ENCODE data around the gene SCNN1A.
"Not testable (repeated sequence)": the region's sequence is repeated elsewhere in the genome, so short reads cannot be mapped to it uniquely, and the experiment has no call there.

The SCNN1A gene

DNA sequence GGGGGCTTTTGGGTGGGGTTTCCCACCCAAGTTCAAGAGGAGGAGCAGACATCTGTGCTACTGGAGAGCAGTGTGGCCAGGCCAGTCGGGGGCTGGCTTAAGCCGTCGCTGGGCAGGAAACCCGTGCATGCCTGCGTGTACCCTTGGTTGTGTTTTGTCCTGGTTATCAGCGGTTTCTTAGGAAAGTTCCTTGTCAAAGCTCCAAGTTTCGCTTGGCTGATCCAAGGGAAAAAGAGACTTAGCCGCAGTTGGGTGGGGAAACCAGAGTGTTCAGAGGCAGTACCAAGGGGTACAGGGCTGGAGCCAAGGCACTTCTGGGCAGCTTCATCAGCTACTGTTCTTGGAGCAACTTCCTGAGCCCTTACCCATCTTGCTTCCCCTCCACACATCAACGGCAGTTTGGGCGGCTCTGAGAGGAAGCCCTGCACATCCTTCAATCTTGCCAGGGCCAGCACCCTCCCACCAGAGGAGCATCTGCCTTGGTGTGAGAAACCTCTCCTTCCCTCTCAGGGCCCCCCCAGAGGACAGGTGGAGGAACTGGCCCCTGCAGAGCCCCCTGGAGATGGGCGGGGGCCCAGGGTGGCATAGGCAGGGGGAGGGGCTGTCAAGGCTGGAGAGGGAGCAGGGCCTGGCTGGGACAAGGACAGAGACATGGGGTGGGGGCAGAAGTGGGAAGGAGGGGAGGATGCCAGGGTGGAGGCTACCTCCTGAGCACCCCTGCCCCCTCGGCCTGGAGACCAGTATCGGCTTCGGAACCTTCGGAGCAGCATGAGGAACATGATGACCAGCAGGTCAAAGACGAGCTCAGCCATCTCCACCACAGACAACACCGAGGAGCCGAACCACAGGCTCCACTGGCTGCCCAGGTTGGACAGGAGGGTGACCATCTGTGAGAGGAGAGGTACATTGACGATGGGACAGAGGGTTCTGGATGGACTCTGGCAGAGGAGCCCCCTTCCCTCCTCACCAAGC, 27.7 kb downstream of the SCNN1A start:
- DNase-seq (ENCODE audit: low read depth): no peak

DNA sequence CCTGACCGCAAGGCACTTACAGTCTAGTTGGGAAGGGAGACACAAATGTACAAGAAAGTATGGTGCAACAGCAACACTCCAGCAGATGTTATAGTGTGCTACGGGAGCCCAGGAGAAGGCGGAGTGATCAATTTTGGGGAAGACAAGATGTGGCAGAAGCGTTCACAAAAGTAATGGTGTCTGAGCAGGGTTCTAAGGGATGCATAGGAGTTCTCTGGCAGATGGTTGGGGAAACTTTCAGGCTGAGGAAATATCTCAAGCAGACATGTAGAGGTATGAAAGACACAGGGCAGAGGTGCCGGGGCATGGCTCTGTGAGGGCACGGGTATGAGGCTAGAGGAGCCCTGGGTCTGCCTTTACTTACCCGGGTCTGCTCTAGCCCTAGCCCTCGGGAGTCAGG, 28.4 kb downstream of the SCNN1A start:
- DNase-seq (ENCODE audit: low read depth): no peak

DNA sequence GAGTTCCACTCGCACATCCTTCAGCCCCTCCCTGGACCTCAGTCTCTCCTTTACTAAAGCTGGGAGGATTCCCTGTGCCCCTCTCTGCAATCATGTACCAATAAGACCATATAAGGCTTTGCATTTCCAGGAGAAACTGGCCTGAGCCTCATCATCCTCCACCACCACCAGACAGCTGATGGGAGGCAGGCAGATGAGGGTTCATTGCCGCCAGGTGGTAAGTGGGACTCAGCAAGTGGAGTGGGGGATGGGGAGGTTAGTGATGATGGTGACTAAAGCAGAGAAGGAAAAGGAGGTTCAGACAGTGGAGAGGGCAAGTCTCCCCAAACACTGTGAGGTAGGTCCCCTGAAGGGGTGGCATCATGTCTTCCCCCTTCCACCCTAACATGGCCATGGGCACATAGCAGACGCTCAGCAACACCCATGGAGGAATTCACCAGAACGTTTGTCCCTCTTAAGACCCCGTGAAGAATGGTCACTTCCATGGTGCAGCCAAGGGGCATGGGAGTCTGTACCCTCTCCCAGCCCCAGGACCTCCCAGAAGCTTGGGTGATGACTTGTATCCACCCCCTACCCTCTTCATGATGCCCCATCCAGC, 29.0 kb downstream of the SCNN1A start:
- DNase-seq (ENCODE audit: low read depth): no peak

DNA sequence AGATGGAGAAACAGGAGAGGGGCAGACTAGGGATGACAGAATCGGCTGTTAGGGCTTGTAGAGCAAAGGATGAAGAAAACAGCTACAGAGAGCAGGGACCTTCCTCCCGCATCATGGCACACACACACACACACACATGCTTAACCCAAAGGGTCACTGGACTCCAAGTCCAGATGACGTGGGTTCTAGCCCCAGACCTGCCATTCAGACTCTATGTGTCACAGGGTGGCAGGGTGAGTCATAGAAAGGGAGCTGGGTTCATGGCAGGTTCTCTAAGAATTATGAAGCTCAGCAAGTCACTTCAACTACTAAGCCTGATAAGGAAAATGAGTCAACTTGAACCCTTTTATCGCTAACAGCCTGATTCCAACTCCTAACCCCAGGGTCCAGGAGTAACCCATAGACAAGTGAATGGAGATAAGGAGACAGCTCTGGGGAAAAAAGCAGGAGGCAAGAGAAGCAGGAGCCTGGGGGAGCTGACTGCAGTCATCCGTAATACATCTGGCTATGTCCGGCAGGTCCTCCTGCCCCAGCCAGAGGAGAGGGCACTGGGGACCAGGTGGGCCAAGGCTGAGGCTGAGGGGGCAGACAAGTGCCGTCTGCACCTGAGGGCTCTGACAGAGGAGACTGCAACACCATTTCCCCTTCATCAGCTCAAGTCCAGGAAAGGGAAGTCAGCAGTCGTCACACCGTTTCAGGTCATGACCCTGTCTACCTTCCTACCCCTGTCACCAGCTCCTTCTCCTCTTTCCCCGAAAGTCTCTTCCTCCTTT, 29.9 kb downstream of the SCNN1A start:
- no peak for DNase-seq (ENCODE audit: low read depth)

DNA sequence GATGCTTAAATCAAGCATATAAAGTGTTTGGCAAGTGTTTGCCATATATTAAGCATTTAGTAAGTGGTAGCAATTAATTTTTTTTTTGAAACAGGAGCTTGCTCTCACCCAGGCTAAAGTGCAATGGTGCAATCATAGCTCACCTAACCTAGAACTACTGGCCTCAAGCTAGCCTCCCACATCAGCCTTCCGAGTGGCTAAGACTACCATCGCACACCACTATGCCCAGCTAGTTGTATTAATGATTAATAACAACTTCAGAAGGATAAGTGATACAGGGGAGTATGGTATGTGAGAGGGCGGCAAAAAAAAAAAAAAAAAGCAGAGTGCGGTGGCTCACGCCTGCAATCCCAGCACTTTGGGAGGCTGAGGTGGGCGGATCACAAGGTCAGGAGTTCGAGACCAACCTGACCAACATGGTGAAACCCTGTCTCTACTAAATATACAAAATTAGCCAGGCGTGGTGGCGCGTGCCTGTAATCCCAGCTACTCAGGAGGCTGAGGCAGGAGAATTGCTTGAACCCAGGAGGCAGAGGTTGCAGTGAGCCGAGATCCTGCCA, 31.2 kb downstream of the SCNN1A start:
- not testable (repeated sequence) for DNase-seq (ENCODE audit: low read depth)

DNA sequence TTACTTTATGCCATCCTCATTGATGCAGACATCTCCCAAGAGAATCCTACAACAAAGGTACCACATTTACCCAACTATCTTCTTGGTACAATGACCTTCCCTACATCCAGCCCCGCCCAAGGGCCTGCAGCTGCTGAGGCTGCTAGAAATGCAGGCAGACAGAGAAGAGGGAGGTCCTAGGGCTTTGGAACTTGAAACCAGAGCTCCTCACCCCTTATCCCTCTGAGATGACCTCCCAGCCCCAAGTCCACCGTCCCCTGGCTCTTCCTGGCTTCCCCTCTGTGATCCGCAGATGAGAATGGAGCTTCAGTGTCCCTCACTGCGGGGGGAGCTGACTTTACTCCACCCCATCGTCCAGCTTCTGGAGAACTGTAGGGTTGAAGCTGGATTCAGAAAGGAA, 31.8 kb downstream of the SCNN1A start:
- no peak for DNase-seq (ENCODE audit: low read depth)

DNA sequence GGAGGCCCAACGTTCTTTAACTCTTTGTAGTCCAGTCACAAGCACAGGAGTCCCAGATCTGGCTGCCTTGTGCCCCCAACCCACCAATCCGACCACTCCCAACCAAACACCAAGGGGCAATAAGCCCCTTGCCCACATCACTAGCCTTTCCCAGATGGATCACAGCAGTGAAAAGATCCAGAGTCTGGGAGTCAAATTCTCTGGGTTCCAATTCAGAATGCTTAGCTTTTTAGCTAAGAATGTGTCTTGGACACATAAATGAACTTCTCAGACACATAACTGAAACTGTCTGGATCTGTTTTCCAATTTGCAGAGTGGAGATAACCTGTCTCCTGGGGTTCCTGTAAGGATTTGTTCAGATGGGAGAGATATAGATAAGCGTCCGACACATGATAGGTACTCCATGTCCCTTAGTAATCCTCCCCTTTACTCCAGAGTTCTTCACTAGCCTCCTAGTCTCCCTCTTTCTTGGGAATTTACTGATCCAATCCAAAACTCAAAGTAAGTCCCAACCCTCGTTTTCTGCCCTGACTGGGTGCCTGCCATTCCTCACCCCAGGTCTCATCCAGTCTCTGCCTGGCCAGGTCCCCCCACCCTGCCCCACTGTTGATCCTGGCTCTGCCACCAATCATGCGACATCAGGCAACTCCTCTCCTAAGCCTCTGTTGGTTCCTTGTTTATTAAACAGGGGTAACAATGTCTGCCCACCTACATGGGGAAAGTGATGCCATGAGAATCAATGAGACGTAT, 33.0 kb downstream of the SCNN1A start:
- no peak for DNase-seq (ENCODE audit: low read depth)

DNA sequence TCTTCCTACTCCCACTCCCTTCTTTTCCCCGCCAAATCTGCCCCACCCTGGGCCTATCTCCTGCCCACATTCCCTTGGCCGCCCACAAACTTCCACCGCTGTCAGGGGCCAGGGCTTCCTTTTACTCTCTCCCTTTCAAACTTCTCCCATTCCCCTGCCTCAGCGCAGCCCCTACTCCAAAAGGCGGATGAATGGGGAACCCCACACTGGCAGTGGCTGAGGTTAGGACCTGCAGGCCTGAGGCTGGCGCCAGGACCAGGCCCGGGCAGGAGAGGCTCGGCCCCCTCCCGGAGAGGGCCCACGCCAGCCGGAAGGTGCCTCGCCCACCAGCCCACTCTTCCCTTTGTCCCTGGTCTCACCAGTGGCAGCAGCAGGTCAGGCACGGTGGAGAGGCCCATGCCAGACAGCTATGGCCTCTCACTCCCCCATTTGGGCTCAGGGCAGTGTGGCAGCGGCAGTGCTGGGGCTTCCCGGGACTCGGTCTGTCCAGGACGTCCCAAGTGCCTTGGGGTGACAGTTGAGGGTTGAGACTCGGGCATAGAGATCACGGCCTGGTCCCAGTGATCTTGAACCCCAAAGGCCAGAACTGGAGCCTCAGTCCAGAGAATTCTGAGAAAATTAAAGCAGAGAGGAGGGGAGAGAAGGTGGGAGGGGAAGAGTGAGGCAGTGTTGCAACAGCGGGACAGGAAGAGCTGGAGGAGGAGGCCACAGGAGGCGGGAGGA, 33.8 kb downstream of the SCNN1A start, which contains the start of gene TNFRSF1A:
TSS of gene TNFRSF1A (minus strand) at position 660 of the 723 bp plus-strand sequence. CDS start at position 398, 262 bp downstream.
- DNase-seq (ENCODE audit: low read depth): no peak

DNA sequence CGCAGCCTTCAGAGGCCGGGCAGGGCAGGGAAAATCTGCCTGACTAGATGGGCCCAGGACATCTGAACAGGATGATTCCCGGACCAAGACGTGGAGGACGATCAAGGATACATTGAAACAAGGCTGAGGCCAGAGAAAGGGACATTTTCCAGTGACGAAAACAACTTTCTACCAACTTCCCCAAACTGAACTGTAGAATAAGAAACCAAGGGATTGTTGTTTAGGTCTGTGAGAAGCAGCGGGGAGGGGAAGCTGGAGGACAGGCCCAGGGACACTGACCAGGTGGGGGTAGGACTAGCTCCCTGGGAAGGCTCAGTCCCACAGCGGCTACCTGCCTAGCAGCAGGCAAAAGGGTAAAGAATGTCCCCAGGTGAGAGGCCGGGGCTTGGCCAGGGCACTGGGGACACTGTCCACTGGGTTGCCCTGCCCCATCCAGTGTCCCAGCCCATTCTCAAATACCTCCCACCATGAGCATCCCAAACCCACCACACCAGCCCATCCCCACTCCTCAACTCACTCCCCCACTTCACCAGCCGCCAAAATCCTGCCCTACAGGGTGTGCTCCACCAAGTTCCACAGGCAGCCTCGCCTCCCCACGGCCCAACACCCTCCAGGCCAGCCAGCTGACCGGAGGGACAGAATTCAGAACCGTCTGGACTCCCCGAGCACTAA, 34.5 kb downstream of the SCNN1A start:
- no peak for DNase-seq (ENCODE audit: low read depth)

DNA sequence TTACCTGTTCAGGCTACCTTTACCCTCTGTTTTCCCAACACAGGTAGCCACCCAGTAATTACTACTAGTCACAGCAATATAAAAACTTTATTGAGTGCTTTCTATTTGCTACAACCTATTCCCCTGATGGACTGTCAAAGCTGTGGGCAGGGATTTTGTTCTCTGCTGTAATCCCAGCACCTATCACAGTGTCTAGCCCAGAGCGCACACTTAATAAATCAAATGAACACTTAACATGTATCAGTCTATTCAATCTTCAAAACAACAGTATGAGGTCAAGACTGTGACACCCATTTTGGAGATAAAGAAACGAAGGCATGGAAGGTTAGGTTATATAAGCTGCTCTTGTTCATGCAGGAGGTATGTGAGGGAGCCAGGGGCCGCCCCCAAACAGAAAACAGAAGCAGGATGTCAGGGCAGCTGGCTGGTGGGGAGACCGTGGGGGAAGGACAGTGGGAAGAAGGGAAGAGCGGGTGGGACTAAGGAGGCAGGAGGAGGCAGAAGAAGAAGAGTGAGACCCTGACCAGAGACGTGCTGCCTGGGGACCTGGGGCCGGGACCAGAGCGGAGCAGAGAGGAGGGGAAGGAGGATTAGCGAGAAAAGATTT, 35.2 kb downstream of the SCNN1A start:
- DNase-seq (ENCODE audit: low read depth): no peak

DNA sequence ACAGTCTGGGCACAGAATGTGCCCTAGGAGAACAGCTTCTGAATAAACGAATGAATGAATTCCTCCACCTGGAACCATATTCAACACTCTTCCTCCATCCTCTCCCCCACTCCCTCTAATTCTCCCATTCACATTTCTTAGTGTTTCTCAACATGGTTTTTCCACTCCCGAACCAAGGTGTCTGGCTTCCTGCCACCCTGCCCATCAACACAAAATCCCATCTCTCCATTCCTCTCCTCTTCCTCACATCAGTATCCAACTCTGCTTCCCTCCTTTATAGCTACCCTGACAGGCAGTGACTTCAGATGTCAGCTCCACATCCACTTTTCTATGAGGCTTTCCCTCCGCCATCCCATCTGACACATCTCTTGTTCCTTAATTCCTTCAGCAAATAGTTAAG, 36.4 kb downstream of the SCNN1A start:
- no peak for DNase-seq (ENCODE audit: low read depth)

DNA sequence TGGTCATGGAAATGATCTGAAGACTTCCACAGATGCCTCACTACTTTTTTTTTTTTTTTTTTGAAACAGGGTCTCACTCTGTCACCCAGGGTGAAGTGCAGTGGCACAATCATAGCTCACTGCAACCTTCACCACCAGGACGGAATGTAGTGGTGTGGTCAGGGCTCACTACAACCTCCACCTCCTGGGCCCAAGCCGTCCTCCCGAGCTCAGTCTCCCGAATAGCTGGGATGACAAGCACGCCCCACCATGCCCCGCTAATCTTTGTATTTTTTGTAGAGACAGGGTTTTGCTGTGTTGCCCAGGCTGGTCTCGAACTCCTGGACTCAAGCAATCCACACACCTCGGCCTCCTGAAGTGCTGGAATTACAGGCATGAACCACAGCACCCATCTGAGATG, 36.8 kb downstream of the SCNN1A start:
- DNase-seq (ENCODE audit: low read depth): not testable (repeated sequence)

DNA sequence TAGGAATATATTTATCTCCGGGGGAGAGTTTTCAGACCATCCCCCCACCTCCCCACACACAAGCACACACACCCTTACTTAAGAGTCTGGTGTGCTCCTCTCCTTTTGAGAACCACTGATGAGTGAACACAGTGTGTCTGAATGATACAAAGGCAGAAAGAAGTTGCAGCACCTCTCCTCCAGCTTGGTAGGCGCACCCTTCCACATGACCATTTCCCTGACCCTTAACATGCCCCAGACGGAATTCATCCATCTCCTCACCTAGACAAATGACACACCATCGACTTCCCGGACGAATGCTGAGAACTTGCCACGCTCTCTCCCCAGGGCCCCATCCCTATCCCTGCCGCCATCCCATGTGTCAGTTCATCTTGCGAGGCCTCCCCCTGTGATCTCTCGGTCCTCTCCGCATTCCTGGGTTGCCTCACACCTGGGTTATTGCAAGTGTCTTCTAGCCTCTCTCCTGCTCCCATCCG, 37.4 kb downstream of the SCNN1A start:
- no peak for DNase-seq (ENCODE audit: low read depth)

DNA sequence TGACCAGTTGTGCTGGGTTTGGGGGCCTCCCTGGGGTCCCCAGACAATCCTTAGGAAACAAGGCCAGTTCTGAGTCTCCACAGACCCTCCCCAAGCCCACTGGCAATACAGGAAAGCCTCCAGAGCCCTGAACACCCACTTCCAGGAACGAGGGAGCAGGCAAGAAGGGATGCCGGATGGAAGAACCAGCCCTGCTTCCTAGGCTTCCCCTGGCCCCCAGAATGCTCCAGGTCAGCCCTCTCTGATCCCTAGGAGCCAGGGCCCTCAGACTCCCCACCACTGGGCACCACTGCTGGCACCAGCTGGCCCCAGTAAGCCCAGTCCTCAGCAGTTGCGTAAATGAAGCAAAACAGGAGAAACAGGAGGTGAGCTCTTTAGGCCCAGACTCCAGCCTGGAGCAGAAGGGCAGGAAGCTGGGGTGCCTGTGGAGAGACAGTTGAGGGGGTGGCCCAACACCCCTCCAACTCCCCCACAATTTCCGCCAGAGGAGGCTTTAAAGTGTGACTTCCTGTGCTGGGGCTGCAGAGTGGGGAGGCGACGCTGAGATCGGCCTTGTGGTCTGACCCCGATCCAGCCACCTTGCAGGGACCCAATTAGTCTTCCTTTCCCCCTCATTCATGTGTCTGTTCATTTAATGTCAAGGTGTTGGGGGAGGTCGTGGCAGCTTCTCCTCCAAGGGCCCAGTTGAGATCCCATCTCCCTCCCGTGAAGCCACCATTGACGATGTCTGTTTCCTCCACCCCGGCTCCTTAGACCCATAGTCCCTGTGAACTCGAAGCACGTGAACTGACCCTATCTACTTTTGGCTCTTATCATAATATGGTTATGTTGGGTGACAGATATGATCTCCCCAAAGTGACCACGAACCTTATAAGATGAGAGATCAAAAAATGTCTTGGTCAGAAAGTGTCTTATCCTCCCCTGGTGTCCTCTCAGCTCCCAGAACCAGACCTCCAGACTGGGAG, 38.2 kb downstream of the SCNN1A start:
- DNase-seq (ENCODE audit: low read depth): peak; percentile 56

DNA sequence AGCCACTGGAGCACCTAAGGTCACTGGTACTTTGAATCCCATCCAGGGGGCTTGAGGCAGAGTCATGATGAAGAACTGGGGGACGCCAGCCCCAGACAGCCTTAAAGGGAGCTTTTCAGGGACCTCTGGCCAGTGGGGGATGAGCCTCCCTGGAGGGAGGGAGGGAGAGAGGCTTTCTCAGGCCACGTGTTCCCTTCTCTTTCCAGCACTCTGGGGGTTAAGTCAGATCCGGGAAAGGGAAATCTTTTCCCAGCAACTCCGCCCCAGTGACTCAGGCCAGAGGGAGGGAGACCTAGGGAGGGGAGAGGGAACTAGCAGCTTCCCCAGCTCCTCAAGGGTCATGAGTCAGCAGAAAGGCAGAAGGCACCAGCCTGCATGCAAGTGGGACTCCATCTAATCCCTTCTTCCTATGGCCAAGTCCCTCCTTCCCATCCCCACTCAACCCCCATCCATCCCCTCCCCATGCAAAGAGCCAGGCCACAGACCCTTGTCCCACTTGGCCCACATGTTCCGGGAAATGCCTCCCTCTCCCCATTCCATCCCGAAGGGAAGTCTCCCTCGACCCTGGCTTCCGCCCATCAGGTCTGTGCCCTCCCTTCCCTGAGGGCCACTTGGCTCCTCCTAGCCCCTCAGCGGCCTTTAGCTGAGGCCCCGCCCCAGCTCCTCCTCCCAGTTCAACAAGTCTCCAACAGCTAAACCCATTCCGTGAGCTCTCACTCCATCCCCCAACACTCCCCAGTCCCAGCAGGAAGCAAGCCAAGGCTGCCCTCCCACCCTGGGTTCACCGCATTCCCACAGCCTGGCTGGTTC, 39.1 kb downstream of the SCNN1A start:
- DNase-seq (ENCODE audit: low read depth): no peak

DNA sequence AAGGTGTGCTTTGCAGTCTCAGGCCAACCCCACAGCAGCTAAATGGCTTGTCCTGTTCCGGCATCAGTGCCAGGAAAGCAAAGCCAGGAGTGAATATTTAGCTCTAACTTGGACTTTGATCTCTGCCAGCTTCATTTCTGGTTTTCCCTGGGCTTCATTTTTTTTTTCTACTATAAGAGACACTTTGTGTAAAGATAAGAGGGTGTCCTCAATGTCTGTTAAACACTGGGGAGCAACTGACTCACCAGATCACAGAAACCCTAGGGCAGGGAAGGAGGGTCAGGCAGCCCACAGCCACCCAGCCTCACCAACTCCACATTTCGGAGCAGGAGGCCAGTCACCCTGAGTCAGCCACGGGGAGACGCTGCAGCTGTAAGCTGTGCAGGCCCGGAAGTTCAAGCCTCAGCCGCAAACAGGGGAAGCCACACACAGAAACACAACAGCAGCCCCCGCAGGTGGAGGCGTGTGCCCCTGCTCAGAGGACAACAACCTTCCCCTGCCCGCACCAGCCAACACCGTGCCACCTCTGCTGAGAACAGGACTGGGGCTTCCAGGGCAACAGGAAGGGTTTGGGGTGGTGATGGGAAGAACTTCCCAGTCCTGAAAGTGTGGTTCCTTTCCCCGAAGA, 39.8 kb downstream of the SCNN1A start:
- DNase-seq (ENCODE audit: low read depth): peak; percentile 81

DNA sequence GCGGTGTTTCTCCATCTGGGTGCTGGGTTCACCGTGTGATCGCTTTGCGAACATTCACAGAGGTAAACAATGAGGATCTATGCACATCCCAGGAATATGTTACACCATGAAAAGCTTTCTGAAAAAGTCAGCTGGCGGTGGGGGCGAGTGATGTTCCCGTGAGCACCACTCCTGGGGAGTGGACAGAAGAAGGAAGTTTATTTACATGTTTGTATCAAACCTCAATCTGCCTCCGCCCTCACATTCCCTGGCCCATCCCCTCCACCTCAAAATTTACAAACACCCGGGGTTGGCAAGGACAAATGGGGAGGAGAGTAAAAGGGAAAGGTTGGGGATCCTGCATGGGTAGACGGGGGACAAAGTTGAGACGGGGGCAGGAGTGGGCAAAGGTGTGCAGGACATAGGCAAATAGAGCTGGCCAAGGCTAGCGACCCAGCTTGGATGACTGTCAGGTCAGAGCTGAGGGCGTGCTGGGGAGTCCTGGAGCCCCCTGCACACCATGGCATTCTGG, 40.4 kb downstream of the SCNN1A start:
- no peak for DNase-seq (ENCODE audit: low read depth)

Data from stimulated activated CD8-positive, alpha-beta memory T cell treated with anti-CD3 and anti-CD28 coated beads, Interleukin-12 subunit alpha, Interleukin-12 subunit beta, amount 100 ng/mL, for 1 hour (primary cell).